ENCODE measurements around the gene AK1. TPM values are rescaled to one million over a fixed set of nuclear protein-coding genes. Genes with fewer than 3 reads are reported as not detected.

Gene AK1
- total RNA-seq, 4 donors from 2014 or later: 29.9 to 65.1 (median 38.7) TPM

DNA sequence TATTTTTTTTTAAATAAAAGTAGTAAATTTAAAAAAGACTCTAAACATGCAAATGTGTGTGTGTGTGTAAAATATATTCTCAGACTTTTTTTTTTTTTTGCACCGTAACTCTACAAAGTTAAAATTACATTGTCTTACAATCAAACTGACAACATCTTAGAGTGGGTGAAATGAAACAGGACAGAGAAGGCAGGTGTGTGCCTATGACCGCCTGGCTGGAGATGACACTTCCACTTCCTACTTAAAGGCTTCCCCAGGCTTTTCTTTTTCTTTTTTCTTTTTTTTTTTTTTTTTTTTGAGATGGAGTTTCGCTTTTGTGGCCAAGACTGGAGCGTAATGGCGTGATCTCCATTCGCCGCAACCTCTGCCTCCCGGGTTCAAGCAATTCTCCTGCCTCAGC is 2.7 kb upstream of the AK1 start:
- TF ChIP-seq EP300 (IDR thresholded peaks at IDR 0.05) (no peak), POLR2A (IDR thresholded peaks at IDR 0.05) (no peak), CTCF (IDR thresholded peaks at IDR 0.05) (no peak)
- no peaks in the 10 kb centered on the region for H3K9me3 ChIP-seq
- H3K4me3 ChIP-seq: no peak overlapping the region
- WGBS, 2 donors: 82 to 84% methylated on average over 8 of the region's 8 CpGs
- H3K27me3 ChIP-seq: no peaks in the 10 kb centered on the region
- no peak overlapping the region for H3K27ac ChIP-seq
- no peak for DNase-seq (ENCODE audit: low spot score in 2 of 2)
- peaks cover 0 to 54% (median 30%) of the 10 kb centered on the region in 4 donors for H3K4me1 ChIP-seq
- H3K36me3 ChIP-seq: peaks cover 0 to 26% (median 0%) of the 10 kb centered on the region in 3 donors

DNA sequence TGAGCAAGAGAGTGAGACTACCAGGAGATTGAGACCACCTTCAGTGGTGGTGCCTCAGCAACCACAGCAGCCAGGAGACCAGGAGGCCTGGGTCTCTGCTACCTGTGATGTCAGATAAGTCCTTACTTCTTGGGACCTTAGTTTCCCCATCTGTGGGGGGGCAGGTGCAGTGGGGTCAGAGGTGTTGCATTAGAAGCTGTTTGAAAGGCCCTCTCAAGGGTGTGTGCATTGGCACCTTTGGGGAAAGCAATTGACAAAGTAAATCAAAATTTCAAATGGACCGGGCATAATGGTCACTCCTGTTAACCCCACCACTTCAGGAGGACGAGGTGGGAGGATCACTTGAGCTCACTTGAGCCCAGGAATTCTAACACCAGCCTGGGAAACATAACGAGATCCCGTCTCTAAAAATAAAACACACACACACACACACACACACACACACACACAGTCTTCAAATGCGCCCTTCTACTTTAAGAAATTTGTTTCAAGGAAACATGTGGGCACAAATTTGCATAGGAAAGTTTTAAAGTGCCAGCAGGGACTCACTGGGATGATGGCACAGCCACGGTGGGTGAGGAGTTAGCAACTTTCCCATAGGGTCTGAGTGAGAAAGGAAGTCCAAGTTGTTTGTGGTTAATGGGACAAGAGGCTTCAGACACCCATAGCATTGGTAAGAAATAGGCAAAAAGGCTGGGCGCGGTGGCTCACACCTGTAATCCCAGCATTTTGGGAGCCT is 1.3 kb upstream of the AK1 start:
- H3K4me1 ChIP-seq: peaks cover 0 to 54% (median 37%) of the 10 kb centered on the region in 4 donors
- no peak overlapping the region for H3K4me3 ChIP-seq
- no peaks in the 10 kb centered on the region for H3K9me3 ChIP-seq
- 53 to 59% methylated on average over 8 of the region's 8 CpGs for WGBS, 2 donors
- TF ChIP-seq POLR2A (IDR thresholded peaks at IDR 0.05): no peak
- TF ChIP-seq EP300 (IDR thresholded peaks at IDR 0.05): no peak
- TF ChIP-seq CTCF (IDR thresholded peaks at IDR 0.05): no peak
- H3K27ac ChIP-seq: peak overlapping the region in 3 of 4 donors; percentile 76 to 93 (median 88)
- peaks cover 0 to 14% (median 0%) of the 10 kb centered on the region in 3 donors for H3K36me3 ChIP-seq
- DNase-seq (ENCODE audit: low spot score in 2 of 2): no peak
- no peaks in the 10 kb centered on the region for H3K27me3 ChIP-seq

DNA sequence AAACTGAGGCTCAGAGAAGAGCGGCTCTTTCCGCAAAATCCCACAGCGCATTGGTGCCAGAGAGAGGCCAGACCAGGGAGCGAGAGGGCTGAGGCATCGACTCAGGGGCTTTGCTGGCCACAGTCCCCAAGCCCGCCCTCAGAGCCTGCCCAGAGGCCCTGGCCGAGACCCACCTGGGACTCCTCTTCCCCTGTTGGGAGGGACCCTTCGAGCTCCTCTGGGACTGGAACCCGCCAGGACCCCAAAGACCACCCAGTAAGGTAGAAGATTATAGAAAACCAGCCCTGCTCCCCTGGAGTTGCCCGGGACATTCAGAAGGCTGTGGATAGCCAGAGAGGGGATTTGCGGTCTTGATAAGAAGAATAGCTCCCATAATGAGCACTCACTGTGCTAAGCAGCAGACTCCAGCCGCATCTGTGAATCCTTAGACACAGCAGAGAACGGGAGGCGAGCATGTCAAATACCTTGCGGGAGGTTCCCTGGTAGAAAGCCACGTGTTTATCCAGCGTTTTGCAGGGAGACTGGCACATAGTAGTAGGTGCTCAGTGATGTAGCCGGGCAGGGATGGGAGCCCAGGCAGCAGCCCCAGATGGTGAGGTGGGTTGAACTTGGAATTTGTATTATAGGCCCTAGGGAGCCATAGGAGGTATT is 651 bp upstream of the AK1 start:
- H3K36me3 ChIP-seq: peaks cover 0 to 13% (median 0%) of the 10 kb centered on the region in 3 donors
- WGBS, 2 donors: 30 to 38% methylated on average over 17 to 18 of the region's 18 CpGs
- TF ChIP-seq CTCF (IDR thresholded peaks at IDR 0.05) (no peak), POLR2A (IDR thresholded peaks at IDR 0.05) (no peak), EP300 (IDR thresholded peaks at IDR 0.05) (no peak)
- H3K4me3 ChIP-seq: peak overlapping the region; percentile 46 to 65 (median 49)
- no peaks in the 10 kb centered on the region for H3K27me3 ChIP-seq
- DNase-seq (ENCODE audit: low spot score in 2 of 2): no peak
- peaks cover 0 to 59% (median 44%) of the 10 kb centered on the region in 4 donors for H3K4me1 ChIP-seq
- H3K27ac ChIP-seq: peak overlapping the region; percentile 68 to 93 (median 82)
- no peaks in the 10 kb centered on the region for H3K9me3 ChIP-seq

- WGBS, 2 donors: 36 to 39% methylated on average over 10 to 11 of the region's 26 CpGs
- Histone ChIP-seq H3K27ac (peak overlapping the region; percentile 68 to 93 (median 82)), H3K4me1 (peaks cover 0 to 63% (median 44%) of the 10 kb centered on the region in 4 donors), H3K4me3 (peak overlapping the region; percentile 46 to 65 (median 49)), H3K9me3 (no peaks in the 10 kb centered on the region), H3K27me3 (no peaks in the 10 kb centered on the region), H3K36me3 (peaks cover 0 to 15% (median 0%) of the 10 kb centered on the region in 3 donors)
- TF ChIP-seq CTCF (IDR thresholded peaks at IDR 0.05) (no peak), POLR2A (IDR thresholded peaks at IDR 0.05) (no peak), EP300 (IDR thresholded peaks at IDR 0.05) (no peak)
- no peak for DNase-seq (ENCODE audit: low spot score in 2 of 2)
Observed at GRCh38 chr9:127876764-127877562, 512 bp downstream of the AK1 start.

Measured in tibial nerve (tissue), 4 donors.